GM21390 (cell line): Measurements from ENCODE around the gene C9orf152.

Source experiments
- ATAC-seq: cut with Tn5 transposase; IDR thresholded peaks from one replicate; pipeline ENCODE4 v1.9.1; 2021; ENCODE audit not compliant: unreplicated experiment

Gene C9orf152

DNA sequence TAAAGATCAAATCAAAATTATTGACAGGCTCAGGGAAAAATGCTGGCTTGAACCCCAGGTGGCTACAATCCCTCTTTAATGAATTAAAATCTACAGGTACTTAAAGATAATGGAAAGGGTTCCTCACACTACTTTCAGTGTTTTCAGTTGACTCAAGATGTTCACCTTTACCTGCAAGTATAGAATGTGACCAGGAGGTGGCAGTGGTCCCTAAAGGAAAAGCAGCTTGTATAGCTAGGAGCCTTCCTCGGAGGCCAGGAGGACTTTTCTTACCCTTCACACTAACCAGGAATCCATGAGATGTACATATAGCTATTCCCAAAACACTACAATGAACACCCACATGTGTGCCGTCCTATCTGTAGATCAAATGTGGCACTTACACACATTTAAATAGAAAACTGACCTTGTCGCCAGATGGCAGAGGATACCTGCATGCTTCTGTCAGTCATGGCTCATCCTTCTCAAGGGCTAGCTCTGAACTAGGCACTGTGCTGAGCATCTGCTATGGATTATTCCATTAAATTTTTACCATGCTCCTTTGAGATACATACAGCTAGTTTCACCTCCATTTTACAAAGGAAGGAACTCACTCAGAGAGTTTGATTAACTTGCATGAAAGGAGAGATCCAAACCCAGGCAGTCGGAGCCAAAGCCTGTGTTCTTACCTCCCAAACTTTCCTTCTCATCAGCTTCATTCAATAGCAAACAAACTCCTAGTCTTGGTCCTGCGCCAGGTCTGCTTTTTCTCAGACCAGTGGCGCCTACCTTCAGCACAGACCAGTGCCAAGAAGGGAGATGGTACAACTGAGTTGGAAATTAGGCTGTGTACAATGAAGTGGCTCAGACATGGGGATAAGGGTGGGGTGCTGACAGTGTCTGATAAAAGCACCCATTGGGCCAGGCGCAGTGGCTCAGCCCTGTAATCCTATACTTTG lies 24.5 kb downstream of the C9orf152 start:
- peak; percentile 85 for ATAC-seq

DNA sequence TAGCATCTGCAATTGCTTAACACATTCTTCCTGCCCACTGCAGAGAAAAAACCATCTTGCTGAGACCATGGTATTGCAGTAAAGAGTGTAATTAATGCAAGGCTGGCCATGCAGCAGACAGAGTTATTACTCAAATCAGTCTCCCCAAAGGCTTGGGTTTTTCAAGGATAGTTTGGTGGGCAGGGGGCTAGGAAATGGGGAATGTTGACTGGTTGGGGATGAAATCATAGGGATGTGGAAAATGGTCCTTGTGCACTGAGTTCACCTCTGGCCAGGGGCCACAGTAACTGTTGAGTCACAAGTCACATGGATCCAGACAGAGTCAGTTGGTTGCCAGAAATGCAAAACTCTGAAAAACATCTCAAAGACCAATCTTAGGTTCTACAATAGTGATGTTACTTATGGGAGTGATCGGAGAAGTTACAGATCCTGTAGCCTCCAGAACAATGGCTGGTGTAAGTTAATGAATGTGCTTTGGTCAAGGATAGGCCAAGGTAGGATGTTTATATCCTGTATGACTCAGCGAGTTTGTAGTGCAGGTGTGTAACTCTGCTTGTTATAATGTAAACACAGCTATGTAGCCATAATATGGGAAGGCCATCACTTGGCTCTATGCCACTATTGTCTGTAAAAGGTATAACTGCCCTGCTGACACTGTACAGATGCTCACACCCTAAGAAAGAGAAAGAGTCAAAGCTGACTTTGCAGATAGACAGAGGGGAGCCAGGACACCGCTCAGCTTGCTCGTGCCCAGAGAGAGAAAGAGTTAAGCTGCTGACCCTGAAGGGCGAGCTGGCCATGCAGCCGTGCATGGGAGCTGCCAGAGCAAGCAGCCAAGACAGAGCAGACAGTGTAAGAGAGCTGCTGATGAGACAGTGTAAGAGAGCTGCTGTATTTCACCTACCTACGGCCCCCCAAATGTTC lies 27.2 kb downstream of the C9orf152 start:
- ATAC-seq = no peak

DNA sequence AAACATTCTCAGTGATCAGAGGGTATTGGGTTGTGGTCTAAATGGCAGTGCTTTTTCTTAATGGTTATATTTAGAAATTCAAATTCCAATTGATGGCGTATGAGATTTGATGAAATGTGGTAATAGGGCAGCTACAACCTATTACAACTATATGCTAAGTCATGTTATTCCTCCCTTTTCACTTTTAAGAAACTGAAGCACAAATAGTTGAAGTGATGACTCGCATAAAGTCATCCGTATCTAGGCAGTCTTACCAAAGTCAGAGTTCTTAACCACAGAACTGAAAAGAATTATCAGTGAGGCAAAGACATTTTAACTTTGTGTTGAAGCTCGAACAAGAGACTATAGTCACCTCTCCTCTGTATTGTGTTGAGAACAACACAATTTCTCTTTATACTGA lies 28.2 kb downstream of the C9orf152 start:
- no peak for ATAC-seq

DNA sequence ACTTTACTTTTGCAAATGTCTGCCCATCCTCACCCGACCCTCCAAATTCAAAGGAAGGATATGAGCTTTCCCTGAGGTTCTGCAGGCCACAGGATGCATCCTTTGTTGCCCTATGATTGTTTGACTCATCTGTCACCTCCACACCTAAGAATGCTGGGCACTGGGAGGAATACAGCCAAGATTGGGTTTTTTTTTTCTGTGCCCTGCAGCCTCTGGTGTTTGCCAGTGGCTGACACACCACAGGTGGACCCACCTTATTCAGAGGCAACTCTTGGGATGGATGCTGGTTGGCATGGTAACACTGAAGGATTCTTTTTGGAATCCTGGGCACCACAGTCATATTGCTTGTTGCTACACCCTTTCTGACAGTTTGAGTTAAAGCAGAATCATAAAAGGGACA lies 29.7 kb downstream of the C9orf152 start:
- no peak for ATAC-seq

DNA sequence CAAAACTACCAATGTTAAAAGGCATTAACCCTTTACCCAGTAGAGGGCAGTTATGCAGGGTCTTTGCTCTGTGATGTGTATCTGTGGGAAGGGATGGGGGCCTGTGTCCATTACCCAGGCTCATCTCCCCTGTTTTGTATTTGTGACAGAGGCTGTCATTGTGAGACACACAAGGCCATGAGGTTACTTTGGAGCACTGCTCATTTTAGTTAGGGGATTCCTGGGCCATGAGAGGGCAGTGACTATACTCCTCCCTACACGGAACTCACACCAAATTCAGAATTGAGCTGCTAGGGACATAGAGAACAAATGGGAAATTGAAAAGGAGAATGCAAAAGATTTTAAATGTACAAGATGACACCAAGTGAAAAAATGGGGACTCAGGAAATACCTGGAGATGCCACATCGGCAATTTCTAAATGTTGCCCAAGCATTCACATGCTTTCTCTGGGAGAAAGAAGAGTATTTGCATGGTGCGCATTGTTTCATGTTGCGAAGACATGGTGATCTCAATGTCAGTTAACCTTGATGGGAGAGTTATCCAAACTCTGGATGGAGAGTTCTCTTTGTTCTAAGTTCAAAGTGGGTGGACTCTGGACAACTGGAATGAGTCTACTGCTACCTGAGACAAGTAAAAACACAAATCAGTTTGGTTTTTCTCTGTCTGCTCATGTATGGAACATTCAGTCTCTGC lies 32.5 kb downstream of the C9orf152 start:
- no peak for ATAC-seq

DNA sequence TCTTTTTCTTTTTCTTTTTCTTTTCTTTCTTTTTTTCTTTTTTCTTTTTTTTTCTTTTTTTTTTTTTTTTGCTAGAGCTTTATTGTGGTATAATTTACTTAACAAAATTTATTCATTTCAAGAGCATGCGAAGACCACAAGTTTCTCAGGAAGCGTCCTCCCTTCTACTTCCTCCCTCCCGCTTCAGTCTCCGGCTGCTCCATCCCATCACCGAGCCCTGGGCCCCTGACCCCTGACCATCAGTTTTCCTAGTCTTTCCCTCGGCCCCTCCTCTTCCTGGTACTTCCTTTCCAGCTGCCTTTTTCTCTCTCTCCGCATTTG lies 34.7 kb downstream of the C9orf152 start:
- ATAC-seq = no peak

DNA sequence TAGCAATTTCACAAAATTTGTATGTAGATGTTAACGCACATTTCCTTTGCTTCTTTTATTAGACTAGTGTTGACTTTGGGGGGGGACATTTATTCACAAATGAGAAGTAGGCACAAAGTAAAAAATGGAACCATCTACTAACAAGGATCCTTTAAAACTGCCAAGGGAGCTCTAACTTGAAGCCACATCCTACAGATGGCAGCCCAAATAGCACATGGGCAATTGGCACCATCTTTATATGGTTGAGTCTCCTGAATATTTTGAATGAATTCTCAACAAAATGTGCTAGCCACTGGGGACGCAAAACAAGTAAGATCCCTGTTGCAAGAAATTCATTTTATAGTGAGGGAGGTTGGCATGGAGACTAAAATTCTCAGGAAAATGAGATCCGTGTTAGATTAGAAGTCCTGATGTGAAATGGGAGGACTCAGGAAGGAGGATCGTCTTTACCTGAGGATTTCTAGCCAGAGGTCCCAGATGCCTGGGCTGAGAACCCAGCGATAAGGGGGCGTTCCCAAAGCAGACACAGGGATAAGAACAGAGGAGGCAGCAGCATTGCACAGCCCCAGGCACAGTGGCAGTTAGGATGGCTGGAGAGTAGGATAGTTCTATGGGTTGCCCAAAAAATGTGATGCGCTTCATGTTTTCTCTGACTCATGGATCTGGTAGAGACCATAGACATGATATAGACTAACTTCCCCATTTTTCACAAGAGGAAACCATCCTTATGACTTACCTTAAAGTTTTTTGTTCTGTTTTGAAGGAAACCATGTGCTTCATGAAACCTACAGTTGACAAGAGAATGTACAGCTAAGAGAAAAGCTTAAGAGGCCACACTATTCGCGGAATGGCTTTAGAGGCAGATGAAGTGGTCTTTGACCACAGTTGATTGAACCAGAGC lies 37.4 kb downstream of the C9orf152 start:
- no peak for ATAC-seq

DNA sequence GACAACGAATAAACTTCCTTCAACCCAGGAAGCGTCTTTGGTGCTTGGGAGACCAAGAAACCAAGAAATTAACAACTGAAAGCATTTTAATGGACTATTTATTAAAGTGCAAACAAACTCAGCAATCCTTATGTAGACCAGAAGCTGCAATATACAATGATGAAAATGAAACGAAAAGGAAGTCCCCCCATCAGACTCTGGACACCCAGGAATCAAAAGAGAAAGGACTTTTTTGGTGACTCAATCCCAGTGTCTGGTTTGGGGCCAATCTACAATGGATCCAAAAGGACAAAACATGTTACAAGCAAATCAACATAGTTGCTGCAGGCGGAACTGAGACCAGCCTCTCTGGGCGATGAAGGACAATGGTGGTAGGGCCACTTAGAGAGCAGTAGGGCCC lies 39.5 kb downstream of the C9orf152 start:
- ATAC-seq = no peak

DNA sequence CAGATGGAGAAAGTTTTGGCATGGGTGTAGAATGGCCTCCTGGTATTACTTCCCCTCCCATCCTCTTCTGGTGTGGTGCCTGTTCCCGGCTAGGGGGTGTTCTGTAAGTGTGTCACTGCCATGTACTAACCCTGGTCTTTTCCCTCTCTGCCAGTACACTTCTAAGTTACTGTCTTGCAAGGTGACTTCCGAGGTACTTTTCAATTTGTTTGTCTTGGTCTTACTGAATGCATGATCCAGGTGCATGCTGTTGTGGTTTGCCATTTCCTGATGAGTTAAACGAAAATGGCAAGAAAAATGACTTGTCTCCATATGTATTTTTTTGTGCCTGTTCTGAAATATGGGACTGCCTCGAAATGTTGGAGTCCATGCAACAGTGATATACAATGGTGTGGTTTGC lies 46.0 kb downstream of the C9orf152 start:
- no peak for ATAC-seq

DNA sequence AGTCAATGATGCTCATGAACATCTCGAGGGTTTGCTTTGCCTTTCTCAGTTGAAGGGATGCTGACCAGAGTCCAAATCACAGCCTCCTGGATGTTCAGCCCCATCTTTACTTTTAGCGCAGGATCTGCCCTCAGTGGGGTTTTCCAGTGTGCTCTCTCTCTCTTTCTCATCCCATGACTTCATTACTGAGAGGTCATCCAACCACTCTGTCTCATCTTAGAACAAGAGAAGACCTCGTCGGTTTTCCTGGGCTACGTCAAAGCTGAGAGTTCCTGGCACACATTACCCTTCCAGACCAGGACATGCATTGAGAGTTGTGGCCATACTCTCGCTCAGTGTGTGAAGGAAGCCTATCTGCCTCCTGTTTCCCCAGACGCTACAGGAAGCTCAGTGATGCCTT lies 47.3 kb downstream of the C9orf152 start:
- ATAC-seq = no peak

DNA sequence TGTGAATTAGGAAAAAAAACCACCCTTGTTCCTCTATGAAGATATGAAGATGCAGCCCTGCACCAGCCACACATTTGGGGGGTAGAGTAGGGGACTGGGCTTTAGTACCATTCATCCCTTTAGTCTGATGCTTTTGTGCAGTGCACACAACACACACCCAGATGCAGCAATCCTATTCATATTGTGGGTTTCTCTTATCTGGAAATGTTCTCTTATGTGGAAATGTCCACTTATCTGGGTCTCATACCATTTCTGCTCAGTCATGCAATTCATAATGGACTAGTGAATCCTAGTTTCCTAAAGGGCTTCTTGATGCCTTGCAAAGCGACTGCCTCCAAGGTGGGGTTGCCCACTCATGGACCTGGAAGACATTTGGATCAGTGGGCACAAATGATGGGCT lies 47.8 kb downstream of the C9orf152 start:
- no peak for ATAC-seq

DNA sequence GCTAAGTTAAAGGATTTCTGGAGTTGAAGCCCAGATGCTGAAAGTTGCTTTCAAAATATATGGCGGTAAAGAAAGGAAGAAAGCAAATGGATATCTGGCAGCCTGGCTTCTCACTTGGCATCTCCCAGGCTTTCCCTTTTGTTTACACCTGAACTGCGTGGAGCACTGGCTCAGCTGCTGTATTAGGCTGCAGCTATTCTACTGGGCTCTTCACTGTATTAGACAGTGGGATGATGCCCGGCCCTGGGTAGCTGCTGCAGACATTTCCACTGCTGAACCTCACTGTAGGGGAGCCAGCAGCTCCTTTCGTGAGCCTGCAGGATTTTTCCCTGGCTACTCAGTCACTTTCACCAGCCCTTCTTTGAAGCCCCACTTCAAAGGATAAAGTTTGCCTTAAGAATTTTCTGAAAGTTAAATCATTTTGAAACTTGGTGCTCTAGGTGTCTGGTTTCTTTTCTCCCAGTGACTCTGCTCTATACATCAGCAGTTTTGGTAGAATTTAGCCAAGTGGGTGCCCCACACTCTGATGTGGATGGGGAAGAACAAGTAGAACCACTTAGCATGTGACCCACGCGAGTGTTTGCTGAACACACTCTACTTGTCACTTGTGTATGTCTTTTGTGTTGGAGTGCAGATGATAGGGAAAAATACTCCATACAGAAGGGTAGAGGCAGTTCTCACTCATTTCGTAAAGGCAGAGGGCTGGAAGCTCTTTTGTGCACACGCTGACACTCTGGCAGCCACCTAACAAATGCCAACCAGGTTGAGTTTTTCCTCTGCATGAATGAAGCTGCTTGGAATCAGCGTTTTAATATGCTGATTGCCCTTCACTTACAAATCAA lies 49.9 kb downstream of the C9orf152 start:
- ATAC-seq = no peak

DNA sequence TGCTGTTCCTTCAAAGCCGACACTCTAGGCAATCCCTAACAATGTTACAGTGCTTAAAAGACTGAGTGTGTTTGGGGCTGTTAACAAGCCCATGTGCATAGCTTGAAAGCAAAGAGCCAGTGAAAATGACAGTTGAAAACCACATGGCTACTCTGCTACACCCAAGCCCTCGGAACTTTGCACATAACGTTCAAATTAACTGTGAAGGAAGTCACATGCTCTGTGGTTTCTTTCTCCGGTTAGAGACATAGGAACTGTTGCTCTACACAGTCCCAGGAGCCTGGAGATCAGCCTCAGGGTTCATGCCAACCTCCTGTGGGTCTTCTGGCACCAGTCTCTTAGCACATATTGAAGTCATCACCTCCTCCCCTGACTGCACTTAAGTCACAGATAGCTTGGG lies 51.1 kb downstream of the C9orf152 start:
- ATAC-seq = peak; percentile 89

DNA sequence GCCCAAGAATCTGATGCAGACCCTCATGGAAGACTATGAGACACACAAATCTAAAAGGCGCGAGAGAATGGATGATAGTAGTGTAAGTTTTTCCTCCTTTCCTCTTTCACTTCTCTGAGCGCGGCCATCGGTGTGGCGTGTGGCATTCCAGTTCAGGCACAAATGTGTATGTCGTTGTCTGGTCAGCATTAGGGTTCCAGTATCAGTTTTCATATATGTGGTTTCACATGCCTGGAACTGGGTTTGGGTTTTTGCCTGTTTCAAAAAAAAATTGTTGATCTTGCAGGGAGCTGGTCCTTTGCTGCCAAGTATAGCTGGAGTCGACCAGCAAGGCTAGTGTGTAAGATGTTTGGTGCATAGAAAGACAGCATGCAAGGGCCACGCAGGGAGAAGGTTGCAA lies 51.5 kb downstream of the C9orf152 start:
- ATAC-seq = peak; percentile 5

DNA sequence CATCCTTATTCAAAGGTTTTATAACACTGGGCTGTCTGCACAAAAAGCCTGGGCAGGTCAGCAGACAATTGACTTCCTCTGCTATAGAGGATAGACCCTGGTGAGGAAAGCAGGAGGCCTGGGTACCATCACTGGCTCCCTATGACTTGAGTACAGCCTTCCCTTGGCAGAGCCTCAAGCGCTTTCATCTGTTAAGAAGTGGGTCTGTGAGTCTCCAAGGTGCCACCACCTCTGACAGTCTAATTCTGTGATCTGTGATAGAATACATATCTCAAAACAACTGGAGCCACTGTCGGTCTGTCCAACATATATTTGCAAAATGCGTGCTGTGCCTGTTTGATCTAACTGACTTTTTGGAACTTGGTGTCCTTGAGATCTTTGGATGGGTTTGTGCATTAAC lies 52.2 kb downstream of the C9orf152 start:
- ATAC-seq = no peak

DNA sequence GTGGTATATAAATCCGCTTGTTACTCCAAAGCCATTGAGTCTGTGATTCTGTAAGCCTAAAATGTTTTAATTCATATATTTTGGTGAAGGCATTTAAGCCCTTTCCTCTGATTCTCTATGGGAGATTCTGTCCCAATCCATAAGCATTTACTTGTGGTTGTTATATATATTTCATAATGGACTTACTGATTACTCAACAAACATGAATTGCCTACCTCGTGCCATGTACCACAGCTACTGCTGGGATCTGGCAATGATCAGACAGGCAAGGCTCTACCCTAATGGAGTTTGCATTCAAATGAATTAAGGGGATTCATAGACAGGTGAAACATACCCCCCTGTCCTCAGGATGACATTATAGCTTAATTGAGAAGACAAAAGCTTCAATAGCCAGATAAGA lies 54.5 kb downstream of the C9orf152 start:
- no peak for ATAC-seq

DNA sequence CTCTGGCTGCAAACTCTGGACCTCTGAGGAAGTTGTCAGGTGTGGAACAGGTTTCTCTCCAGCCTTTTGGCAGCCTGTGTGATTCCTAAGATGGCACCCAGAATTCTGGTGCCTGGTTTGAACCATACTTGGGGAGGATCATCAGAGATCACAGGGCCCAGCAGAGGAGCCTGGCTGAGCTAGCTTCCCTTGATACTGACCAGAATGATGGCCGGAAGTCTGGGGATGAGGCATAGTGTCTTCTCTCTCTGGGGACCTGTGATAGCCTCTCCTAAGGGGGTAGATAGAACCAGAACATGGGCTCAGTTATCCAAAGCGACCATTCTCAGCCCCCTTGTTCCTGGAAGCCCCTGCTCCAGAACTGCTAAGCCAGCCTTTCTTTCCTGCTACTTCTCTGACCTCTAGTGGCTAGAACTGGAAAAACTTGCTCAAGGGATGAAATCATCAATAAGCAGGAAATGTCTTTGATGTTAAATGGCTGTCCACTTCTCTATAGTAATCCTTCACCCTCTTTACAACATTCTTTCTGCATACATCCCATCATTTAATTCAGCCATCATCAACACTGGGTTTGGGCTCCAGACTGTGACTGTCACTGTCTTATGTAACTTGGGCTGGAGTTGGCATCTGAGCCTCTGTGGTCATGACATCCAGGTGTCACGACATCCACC lies 55.1 kb downstream of the C9orf152 start:
- ATAC-seq = no peak
